ENCODE data around the gene GDF10. TPM values are rescaled to one million over a fixed set of nuclear protein-coding genes. Genes with fewer than 3 reads are reported as not detected.
A peak's percentile ranks its signal among the peaks of the same experiment; 100 is the strongest.

GDF10 gene
- total RNA-seq, 2 experiments from 2014 or later: 0.16 to 0.22 TPM

DNA sequence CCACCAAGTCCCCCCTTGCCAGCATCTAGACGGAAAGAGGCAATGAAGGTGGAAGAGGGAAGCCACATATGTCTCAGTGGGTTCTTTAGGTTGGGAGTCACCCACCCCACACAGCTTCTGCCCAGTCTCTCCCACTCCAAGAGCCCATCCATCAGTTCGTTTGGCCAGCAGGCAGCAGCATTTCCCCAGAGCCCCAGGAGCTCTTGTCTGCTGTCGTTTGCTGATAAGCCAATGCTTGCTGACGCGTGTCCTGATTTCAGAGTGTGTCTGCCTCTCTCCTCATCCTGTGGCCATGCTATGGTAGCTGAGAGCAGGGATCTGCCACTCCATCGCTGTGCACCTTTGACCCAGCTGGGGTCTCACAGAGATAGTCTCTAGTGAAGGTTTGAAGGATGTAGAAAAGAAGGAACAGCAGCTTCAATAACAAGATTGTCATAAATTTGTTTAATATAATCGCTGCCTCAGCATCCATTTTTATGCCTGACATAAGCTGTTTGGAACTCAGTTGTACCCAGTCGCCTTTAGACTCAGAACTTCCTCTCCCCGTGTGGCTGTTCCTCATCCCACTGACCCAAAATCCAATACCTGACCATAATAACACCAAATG lies 39.4 kb upstream of the GDF10 start:
- H3K9me3 ChIP-seq (ENCODE audit: control insufficient read depth in 1 of 2, insufficient read depth in 1 of 2, low read length in 2 of 2): peaks cover 0 to 8% of the 10 kb centered on the region in 2 experiments
- ChIA-PET CTCF (interaction anchor here (0.5 to 1.6 kb wide), 2 partner anchors 51 to 1585 kb away, joined by 3 to 7 read pairs; no protein-coding TSS in a partner anchor), POLR2A (interaction anchor here (0.6 to 2.9 kb wide), 12 partner anchors 16 to 139 kb away, joined by 3 to 21 read pairs (median 4); no protein-coding TSS in a partner anchor)
- DNase-seq (peak in 6 of 14 experiments; percentile 13 to 57 (median 42)), ATAC-seq (ENCODE audit: poor library complexity) (peak; percentile 30)
- Mint-ChIP-seq H3K9me3 (no peaks in the 10 kb centered on the region), H3K36me3 (ENCODE audit: low read depth) (no peaks in the 10 kb centered on the region), H3K4me1 (ENCODE audit: low read depth) (peaks cover 96% of the 10 kb centered on the region), H3K4me3 (peak overlapping the region; percentile 11), H3K27me3 (no peaks in the 10 kb centered on the region), H3K27ac (peak overlapping the region; percentile 93)
- peak overlapping the region; percentile 44 to 77 for H3K27ac ChIP-seq (ENCODE audit: low read depth in 1 of 2, low read length in 2 of 2)
- H3K36me3 ChIP-seq (ENCODE audit: insufficient read depth, low read length): no peaks in the 10 kb centered on the region
- peaks cover 81% of the 10 kb centered on the region for H3K4me1 ChIP-seq (ENCODE audit: insufficient read depth, low read length)
- intact Hi-C loops (cut with DNase I, micrococcal nuclease): loop anchor here in 1 of 2 experiments (1.0 kb wide), 1 partner anchor 52 kb away; no protein-coding TSS in a partner anchor
- no peak overlapping the region for H3K4me3 ChIP-seq (ENCODE audit: low read length)
- H3K27me3 ChIP-seq (ENCODE audit: control insufficient read depth in 1 of 2, insufficient read depth in 2 of 2, low read length in 2 of 2): no peaks in the 10 kb centered on the region
- TF ChIP-seq, protein P1, sequence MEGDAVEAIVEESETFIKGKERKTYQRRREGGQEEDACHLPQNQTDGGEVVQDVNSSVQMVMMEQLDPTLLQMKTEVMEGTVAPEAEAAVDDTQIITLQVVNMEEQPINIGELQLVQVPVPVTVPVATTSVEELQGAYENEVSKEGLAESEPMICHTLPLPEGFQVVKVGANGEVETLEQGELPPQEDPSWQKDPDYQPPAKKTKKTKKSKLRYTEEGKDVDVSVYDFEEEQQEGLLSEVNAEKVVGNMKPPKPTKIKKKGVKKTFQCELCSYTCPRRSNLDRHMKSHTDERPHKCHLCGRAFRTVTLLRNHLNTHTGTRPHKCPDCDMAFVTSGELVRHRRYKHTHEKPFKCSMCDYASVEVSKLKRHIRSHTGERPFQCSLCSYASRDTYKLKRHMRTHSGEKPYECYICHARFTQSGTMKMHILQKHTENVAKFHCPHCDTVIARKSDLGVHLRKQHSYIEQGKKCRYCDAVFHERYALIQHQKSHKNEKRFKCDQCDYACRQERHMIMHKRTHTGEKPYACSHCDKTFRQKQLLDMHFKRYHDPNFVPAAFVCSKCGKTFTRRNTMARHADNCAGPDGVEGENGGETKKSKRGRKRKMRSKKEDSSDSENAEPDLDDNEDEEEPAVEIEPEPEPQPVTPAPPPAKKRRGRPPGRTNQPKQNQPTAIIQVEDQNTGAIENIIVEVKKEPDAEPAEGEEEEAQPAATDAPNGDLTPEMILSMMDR (IDR thresholded peaks at IDR 0.05): no peak

DNA sequence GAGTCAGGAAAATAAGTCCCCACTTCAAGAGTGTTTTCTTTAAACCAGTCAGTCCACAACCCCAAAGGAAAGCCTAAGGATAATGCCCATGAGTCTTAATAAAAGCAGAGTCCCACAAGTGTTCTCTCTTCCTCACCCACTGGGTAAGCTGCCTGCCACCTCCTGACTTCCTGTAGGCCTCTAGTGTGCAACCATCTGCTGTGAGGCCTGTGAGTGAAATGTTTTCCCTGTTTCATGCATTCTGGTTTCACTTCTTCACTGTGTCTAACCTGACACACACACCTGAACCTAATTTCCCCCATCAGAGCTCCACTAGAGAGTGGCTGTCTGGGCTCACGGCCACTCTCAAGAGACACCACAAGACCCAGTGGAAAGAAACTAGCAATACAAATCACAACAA lies 38.9 kb upstream of the GDF10 start:
- ChIA-PET POLR2A (interaction anchor here (0.6 to 2.9 kb wide), 13 partner anchors 16 to 139 kb away, joined by 3 to 21 read pairs (median 4); no protein-coding TSS in a partner anchor), CTCF (interaction anchor here (1.6 kb wide), 1 partner anchor 51 kb away, joined by 7 read pairs; no protein-coding TSS in a partner anchor)
- peaks cover 0 to 5% of the 10 kb centered on the region in 2 experiments for H3K9me3 ChIP-seq (ENCODE audit: control insufficient read depth in 1 of 2, insufficient read depth in 1 of 2, low read length in 2 of 2)
- Mint-ChIP-seq H3K27ac (peak overlapping the region; percentile 93), H3K27me3 (no peaks in the 10 kb centered on the region), H3K4me1 (ENCODE audit: low read depth) (peaks cover 96% of the 10 kb centered on the region), H3K4me3 (peak overlapping the region; percentile 11), H3K36me3 (ENCODE audit: low read depth) (no peaks in the 10 kb centered on the region), H3K9me3 (no peaks in the 10 kb centered on the region)
- peak overlapping the region; percentile 44 to 77 for H3K27ac ChIP-seq (ENCODE audit: low read depth in 1 of 2, low read length in 2 of 2)
- TF ChIP-seq, protein P1 (IDR thresholded peaks at IDR 0.05): no peak
- no peak overlapping the region for H3K4me3 ChIP-seq (ENCODE audit: low read length)
- H3K27me3 ChIP-seq (ENCODE audit: control insufficient read depth in 1 of 2, insufficient read depth in 2 of 2, low read length in 2 of 2): no peaks in the 10 kb centered on the region
- intact Hi-C loops (cut with DNase I, micrococcal nuclease): loop anchor here in 1 of 2 experiments (1.0 kb wide), 1 partner anchor 51 kb away; no protein-coding TSS in a partner anchor
- DNase-seq: peak in 13 of 14 experiments; percentile 18 to 73 (median 44)
- peaks cover 75% of the 10 kb centered on the region for H3K4me1 ChIP-seq (ENCODE audit: insufficient read depth, low read length)
- ATAC-seq (ENCODE audit: poor library complexity): peak; percentile 61
- no peaks in the 10 kb centered on the region for H3K36me3 ChIP-seq (ENCODE audit: insufficient read depth, low read length)

DNA sequence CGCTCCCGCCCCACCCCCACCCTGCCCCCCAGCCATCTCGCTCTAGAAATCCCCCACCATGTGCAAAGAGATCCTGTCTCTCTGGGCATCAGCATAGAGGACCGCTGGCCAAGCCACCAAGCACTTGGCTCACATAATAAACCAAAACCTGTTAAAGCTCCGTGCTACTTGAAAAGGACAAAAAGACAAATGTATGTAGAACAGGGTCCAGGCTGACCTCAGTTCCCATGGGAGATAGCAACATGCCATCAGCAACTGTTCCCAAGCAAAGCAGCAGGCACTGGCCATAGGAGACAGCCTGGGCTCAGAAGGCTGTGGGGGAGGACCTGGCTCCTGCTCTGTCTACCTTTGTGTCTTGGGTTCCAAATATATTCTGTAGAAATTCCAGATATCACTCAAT lies 38.4 kb upstream of the GDF10 start:
- POLR2A ChIA-PET: interaction anchor here (0.8 to 2.9 kb wide), 9 partner anchors 15 to 96 kb away, joined by 3 to 21 read pairs (median 7); no protein-coding TSS in a partner anchor
- H3K4me3 Mint-ChIP-seq: peak overlapping the region; percentile 11
- H3K9me3 Mint-ChIP-seq: no peaks in the 10 kb centered on the region
- Histone ChIP-seq H3K9me3 (ENCODE audit: control insufficient read depth in 1 of 2, insufficient read depth in 1 of 2, low read length in 2 of 2) (peaks cover 0 to 8% of the 10 kb centered on the region in 2 experiments), H3K36me3 (ENCODE audit: insufficient read depth, low read length) (no peaks in the 10 kb centered on the region), H3K4me1 (ENCODE audit: insufficient read depth, low read length) (peaks cover 74% of the 10 kb centered on the region), H3K27ac (ENCODE audit: low read depth in 1 of 2, low read length in 2 of 2) (peak overlapping the region in 1 of 2 donors; percentile 43), H3K4me3 (ENCODE audit: low read length) (no peak overlapping the region), H3K27me3 (ENCODE audit: control insufficient read depth in 1 of 2, insufficient read depth in 2 of 2, low read length in 2 of 2) (no peaks in the 10 kb centered on the region)
- TF ChIP-seq, protein P1 (IDR thresholded peaks at IDR 0.05): no peak
- intact Hi-C loops (cut with DNase I, micrococcal nuclease): loop anchor here in 1 of 2 experiments (1.0 kb wide), 1 partner anchor 51 kb away; no protein-coding TSS in a partner anchor
- no peaks in the 10 kb centered on the region for H3K36me3 Mint-ChIP-seq (ENCODE audit: low read depth)
- CTCF ChIA-PET: interaction anchor here (1.6 kb wide), 1 partner anchor 50 kb away, joined by 7 read pairs; no protein-coding TSS in a partner anchor
- H3K4me1 Mint-ChIP-seq (ENCODE audit: low read depth): peaks cover 94% of the 10 kb centered on the region
- H3K27me3 Mint-ChIP-seq: no peaks in the 10 kb centered on the region
- no peak for ATAC-seq (ENCODE audit: poor library complexity)
- no peak for DNase-seq
- peak overlapping the region; percentile 93 for H3K27ac Mint-ChIP-seq
